NCI-H1694 treated with DMSO at 0.1 percent for 48 hours (cell line): Measurements from ENCODE around the gene WDR27.
"Not testable (repeated sequence)": the region's sequence is repeated elsewhere in the genome, so short reads cannot be mapped to it uniquely, and the experiment has no call there.

Experiments
- DNase-seq: peaks from one replicate; lab custom pipeline; 2025; lab: John Stamatoyannopoulos, UW

Gene WDR27

DNA sequence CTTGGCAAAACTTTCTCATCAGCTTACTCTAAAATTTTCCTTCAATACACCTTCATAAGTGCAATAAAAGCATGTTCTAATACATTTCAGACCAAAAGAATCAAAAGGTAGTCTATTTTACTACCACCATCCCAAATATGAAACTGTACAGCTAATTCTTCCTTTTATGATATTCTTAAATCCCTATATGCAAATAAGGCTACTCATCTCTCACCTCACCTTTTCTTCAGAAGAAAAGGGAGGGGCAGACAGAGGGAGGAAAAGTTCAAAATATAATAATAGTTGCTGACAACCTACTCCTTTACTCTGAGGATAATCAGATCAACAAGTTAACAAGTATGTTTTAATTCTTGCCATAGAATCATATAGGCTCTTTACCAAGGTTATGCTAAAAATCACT lies 7.5 kb upstream of the WDR27 start:
- no peak for DNase-seq

DNA sequence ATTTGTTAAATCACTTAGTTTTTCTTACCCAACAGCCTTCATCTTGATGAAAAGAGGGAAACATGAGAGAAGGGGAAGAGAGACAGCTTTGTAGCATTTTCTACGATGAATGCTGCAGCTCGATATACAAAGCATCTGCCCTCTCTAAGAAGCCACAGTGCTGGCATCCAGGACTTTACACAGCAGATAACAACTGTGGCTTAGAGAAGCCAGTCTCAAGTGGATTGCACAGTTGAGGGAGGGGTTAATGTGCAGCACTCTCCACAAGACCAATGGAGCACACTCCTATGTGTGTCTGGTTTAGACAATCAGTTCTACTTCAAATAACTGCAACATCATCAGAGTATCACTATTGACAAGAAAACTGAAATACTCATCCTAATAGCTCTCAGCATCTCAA lies 5.9 kb upstream of the WDR27 start:
- DNase-seq, result no peak

DNA sequence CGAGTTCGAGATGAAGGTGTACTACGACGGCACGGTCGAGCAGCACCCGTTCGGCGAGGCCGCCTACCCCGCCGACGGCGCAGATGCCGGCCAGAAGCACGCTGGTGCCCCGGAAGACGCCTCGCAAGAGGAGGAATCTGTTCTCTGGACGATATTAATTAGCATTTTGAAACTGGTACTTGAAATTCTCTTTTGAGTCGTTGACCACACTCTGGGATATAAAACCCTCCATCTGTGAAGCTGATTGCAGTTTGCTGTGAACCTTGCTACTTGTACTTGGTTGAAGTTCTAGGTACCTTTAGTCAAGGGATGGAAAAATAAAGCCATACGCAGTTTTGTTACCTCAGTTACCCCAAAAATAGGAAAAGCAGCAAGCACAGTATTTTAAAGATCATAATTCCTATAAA lies 1.0 kb upstream of the WDR27 start:
- DNase-seq, result no peak

DNA sequence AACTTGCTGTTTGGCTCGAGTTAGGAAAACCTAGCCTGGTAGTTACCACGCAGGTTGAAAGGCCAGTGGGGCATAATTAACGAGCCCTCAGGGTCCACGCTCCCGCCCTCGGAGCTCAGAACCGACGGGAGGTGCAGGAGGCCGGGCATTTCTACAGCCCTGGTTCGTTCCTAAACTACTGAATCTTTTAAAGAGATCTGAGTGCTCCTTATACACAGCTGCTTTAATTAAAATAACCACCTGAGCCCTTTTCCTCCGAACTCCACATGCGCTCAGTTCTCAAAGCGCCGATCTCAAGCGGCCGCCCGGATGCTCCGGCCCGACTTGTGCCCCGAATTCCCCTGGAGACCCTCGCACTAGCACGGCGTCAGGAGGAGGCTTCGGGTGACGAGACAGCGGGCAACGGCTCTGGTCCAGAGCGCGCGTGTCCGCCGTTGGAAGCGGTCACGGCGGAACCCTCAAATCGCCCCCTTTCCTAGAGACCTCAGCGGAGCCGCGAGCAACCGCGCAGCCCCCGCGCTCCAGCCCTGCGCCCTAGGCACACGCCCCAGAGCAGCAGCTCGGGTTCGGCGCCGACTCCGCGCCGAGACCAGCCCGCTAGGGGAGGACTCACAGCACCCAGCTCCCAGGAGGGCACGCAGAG lies 397 bp downstream of the WDR27 start:
- no peak for DNase-seq

DNA sequence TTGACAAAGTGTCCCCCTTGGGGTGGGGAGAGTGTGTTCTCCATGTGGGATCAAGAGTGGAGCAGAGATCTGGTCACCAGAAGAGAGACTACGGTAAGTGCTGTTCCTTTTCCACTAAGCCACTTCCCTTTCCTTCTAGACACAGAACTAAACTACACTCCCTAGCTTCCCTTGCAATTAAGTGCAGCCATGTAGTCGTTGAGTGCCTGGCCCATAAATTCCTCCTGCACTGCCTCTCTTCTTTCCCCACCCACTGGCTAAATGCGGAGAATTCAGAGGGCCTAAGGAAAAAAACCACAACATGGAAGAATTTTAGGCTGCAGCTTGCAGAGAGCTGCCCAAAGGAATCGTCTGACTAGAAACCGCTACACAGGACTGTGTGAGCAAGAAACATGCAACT lies 1.5 kb downstream of the WDR27 start:
- DNase-seq, result no peak

DNA sequence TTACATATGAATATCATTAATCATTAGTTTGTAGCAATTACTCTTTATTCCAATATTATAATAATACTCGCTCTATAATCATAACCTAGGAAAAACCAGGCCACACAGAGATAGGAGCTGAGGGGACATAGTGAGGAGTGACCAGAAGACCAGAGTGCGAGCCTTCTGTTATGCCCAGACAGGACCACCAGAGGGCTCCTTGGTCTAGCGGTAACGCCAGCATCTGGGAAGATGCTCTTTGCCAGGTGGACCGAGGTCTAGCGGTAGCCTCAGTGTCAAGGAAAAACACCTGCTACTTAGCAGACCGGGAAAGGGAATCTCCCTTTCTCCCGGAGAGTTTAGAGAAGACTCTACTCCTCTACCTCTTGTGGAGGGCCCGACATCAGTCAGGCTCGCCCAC lies 4.7 kb downstream of the WDR27 start:
- not testable (repeated sequence) for DNase-seq

DNA sequence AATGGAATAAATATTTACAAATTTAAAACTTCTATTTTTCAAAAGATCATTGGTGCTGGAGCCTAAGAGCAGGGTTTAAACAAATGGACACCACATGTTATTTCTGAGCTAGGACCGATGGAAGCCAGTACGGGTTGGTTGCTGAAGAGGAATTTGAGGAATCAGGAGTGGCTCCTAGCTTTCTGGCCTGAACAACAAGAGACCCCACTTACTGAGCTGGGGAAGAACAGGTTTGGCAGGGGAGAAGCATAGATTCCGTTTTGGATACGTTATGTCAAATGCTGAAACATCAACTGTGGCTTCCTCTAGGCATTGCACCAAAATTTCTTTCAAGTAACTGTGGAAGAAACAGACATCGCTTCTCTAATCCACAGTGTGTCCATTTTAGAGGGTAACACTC lies 6.7 kb downstream of the WDR27 start:
- DNase-seq, result no peak

DNA sequence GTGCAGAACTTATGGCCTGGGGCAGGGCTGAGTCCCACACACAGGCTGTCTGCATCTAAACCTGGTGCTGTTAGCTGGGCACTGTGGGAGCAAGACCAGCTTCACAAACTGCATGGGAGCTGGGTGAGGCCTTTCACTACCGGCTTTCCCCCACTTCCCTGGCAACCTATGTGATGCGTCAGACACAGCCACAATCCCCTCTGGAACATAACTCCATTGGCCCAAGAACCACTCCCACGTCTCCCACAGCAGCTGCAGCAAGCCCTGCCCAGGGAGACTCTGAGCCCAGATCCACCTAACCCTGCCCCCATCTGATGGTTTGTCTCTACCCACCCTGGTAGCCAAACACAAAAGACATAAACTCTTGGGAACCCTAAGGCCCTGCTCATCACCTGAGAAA lies 9.3 kb downstream of the WDR27 start:
- no peak for DNase-seq

DNA sequence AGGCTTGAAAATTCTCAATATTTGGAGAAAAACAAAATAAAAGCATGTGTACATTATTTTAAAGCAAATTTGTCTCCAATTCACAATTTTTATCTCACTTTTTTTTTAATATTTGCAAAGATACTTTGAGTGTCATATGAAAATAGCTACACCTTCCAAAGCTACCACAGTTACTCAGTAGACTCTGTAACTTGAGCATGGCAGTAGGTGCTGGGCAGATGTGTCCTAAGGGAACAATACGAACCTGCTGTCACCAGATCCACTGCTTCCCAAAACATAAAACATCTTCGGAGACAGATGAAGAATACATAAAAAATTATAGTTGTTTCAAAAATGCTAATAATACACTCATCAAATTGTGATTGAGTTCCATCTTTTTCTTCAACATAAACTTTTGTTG lies 10.6 kb downstream of the WDR27 start:
- no peak for DNase-seq

DNA sequence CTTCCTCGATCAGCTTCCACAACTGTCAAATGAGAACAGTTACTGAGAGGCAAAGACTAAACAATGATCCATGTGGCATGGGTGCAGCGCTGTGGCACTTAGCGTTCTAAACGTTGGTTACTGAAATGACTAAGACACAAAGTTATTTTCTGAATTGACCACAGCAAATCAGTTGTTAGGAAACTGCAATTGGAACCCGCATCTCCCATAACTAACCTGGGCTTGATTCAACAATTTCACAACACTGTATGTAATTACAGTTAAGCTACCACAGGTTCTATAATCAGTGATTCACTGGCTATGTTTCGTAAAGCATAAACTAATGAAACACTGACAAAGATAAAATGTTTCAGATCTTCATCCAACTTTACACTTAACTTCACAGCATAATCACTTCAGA lies 12.5 kb downstream of the WDR27 start:
- DNase-seq, result no peak

DNA sequence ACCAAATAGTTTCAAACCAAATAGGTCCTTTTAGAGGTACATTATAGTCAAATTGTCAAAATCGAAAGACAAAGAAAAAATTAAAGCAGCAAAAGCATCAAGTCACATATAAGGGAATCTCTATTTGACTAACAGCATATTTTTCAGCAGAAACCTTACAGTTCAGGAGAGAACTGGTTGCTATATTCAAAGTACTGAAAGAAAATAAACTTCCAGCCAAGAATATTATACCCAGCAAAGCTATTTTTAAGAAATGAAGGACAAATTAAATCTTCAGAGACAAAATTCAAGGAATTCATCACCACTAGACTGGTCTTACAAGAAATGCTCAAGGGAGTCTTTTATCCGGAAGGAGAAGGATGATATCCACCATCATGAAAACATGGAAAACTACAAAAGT lies 16.0 kb downstream of the WDR27 start:
- DNase-seq, result no peak

DNA sequence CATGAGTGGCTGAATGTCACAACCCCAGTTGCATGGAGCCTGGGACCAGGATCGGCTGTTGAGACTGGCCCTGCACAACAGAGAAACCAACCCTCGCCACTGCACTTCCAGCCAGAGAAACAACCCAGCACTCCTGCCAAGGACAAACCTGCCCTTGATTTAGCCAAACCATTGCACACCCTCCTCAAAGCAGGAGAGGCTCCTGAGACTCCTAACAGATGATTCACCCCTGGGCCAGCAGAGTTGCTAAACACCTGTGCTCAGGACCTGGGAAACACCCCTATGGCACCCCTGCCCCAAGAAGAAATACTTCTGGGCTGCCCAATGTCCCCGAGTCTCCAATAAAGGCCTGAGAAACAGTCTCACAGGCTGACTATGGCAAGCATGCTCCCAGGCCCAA lies 17.8 kb downstream of the WDR27 start:
- no peak for DNase-seq

DNA sequence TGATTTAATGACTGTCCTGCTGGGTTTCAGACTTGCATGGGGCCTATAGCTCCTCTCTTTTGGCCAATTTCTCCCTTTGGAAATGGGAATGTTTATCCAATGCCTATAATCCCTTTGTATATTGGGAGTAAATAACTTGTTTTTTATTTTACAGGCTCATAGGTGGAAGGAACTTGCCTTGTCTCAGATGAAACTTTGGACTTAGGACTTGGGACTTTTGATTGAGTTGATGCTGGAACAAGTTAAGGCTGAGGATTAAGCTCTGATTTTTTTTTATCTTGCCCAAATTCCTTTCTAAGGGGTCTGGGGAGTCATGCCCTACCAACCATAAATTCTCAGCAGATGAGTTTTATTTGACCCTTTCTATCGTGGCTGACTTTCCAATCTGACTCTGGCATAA lies 23.5 kb downstream of the WDR27 start:
- DNase-seq, result no peak

DNA sequence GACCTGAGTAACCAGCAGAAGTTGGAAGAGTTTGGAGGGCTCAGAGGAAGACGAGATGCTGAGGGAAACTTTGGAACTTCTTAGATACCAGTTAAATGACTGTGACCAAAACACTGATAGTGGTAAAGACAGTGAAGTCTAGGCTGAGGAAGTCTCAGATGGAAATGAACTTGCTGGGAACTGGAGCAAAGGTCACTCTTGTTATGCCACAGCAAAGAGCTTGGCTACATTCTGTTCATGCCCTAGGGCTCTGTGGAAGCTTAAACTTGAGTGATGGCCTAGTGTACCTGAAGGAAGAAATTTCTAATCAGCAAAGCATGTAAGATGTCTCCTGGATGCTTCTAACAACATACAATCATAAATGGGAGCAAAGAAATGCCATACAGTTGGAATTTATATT lies 24.7 kb downstream of the WDR27 start:
- no peak for DNase-seq

DNA sequence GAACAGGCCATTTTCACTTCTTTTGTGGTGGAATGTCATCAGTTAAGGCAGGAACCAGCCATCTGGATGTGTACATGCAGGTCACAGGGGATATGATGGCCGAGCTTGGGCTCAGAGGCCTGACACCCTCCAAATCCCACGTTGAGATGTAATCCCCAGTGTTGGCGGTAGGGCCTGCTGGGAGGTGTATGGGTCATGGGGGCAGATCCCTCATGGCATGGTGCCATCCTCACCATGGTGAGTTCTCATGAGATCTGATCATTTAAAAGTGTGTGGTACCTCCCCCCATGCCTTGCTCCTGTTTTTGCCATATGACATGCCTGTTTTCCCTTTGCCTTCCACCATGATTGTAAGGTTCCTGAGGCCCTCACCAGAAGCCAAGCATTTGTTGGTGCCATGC lies 26.8 kb downstream of the WDR27 start:
- no peak for DNase-seq

DNA sequence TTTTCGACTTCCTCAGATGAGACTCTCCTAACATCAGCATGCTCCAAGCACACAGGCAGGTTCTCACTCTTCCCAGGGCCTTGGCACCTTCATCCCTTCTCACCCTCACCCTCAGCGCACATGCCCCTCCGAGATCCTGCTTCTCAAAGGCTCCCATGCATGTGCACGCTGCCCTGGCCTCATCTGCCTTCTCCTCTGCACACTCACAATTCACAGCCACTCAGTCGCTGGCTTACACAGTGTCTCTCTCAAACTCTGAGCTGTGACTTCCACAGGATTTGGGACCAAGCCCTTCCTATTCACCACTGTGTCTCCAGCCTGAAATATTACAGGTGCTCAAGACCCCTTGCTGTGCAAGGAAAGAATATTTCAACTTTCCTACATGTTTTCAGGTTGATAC lies 30.3 kb downstream of the WDR27 start:
- DNase-seq, result no peak

DNA sequence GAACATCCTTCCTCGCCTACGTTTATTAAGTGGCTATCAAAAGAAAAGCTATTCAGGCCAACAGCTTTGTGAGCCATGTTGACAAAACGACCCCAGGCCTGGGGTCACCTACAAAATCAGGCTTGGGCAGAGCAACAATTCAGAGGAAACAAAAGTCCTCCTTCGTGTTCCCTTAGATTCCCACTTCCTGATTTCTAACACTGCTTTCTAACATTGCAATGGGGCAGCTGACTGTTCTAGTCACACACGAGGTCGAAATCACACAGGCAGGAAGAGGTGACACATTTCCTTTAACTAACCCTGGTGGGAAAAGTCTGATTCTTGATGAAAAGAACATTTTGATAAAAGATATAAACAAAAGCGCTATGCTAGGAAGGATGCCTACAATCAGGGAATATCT lies 31.9 kb downstream of the WDR27 start:
- DNase-seq, result no peak

DNA sequence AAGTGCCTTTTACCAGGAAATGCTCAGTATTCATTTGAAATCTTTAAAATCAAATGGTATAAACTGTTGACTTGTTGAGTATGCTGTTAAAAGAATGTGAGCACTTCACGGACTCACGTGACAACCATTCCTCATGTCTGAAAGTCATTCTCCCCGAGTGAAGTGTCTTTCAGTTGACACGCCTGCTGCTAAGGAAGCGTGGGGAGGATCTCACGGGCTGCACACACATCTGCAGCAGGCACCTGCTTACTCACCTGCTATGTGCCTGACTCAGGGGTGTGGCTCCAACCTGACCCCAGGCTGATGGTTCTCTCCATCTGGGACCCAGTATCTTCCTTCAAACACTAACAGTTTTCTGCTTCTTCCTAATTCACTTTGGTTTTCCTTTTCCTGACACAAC lies 32.7 kb downstream of the WDR27 start:
- no peak for DNase-seq

DNA sequence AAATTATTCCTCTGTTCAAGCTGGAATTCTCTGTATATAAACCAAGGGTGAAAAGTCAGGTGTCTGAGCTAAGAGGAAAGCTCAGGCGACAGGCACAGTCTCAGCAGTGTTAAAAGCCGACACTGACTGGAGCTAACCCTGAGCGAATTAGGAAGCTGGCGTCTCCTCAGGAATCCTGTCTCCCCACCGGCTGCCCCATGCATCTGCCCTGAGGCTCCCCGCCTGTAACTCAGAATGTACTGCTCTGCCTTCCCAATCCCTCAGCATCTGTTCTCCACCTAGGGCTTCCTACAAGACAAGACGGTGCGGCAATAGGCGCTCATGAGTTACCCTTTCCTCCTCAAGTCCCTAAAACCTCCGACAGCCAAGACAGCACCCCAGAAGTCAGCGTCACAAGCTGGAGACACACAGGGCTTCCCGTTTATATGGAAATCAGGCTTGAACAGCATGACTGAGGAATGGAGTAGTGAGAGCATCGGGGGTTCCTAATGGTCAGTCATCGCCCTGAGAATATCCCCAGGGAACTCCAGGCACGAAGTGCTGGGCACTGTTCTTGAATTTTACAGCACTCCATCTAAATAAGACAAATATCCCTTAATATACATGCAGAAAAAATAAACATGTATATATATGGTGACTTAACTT lies 33.5 kb downstream of the WDR27 start:
- DNase-seq, result no peak

DNA sequence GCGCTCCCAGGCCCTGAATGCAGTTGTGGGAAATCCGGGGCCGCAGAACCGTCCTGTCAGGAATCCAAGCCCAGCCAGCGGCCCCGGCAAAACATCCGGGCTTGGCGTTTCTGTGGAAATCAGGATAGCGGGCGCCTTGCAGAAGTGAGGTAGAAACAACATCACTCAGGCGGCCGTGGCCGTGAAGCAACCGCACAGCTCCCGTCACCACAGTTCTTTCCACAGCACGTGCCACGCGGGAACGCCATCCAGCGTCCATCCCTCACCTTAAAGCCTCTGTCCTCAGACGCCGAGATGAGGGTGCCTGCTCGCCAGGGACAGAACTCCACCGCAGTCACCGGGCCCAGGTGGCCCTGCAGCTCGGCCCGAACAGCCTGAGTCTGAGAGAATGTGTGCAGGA lies 34.1 kb downstream of the WDR27 start:
- no peak for DNase-seq

DNA sequence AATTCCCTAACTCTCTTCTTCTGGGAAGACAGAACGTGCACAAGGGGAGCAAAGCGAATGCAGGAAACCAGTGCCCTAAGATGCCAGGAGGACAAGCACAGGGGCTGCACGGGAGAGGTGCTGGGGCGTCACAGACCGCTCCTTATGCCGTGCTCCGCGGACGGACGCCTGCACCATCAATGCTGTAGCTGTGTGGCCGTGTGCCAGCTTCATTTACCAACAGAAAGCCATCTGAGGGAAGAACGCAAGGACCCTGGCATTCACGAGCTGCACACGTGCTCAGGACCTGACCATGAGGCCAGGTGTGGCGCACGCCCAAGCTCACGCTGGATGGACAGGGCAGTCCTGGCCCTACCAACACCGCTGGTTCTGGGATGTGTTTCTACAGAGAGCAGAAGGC lies 35.4 kb downstream of the WDR27 start:
- DNase-seq, result no peak

DNA sequence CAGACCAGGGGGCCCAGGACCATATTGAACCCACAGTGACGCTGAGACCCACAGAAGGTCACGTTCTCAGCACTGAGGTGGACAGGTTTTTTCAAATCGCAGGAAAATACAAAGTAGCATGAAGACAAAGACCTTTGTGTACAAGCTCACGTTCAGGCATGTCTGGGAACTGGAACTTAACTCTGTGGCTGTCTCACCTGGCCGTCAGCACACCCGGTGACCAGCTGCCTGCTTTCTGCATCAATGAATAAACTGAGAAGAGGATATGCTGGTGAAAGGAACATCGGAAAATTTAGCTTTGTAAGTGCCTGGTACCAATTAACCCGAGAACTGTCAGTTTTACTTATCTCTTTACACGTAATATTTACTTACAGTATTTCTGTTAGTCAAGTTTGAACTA lies 36.5 kb downstream of the WDR27 start:
- no peak for DNase-seq

DNA sequence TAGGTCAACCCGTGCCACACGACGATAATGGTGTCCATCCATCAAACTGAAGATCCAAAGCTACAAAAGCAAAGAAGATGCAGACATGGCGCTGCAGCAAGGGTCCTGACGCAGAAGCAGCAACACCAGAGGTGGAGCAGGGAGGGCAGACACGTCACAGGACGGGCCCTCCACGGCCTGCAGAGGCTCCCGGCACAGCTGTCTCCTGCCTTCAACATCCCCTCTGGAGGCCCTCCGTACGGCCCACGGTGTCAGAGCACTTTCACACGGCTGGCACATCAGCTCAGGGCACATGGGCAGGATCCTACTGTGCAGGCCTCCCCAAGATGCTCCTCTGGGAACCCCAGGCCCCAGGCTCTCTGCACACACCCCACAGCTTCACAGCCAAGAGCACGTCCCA lies 37.6 kb downstream of the WDR27 start:
- DNase-seq, result no peak

DNA sequence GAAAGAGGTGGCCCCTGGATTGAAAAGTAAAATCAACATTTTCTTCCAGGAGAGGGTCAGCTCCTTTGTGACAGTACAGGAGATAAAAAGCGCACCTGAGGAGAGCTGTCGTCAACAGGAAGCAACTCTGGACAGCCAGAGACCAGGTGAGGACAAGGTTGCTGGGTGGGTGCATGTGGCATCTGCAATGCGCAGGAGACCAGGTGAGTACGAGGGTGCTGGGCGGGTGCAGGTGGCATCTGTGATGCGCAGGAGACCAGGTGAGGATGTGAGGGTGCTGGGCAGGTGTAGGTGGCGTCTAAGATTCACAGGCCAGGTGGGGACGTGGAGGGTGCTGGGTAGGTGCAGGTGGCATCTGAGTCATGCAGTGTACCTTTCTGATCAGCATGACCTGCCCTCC lies 38.4 kb downstream of the WDR27 start:
- DNase-seq, result no peak

DNA sequence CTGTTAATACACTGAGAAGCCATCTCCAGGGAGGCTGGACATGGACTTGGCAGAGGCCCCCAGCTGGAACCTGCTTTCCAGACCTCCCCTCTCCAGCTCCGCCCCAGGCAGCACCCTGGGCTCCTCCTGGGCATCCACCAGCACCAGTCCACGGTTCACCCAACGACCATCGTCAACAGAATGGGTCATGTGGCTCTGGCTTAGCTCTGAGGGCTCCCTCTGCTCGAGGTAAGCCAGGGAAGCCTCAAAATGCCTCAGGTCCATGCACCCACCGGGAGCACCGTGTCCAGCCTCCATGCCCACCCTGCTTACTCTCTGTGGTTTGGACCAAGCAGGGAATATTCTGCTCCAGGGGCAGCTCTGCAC lies 40.5 kb downstream of the WDR27 start:
- no peak for DNase-seq
